ENCODE measurements around the gene EPB41L4B. TPM values are rescaled to one million over a fixed set of nuclear protein-coding genes. Genes with fewer than 3 reads are reported as not detected.
A peak's percentile ranks its signal among the peaks of the same experiment; 100 is the strongest.

EPB41L4B gene
- total and polyA plus RNA-seq, 2 experiments from 2014 or later: 11.0 to 32.2 TPM

DNA sequence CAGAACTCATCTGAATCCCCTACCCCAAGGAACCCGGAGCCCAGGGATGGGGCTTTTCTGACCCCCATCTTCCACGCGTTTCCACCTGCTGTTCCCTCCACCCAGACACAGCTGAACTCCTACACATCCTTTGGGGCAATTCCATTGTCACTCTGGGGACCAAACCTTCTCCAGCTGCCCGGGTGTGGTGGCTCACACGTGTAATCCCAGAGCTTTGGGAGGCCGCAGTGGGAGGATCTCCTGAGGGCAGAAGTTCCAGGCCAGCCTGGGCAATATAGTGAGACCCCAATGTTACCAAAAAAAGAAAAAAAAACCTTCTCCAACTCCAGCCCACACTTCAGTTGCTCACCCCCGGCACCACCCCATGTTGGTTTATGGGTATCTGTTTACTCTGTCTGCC is 8.1 kb downstream of the EPB41L4B start:
- peak overlapping the region; percentile 74 for H3K4me2 ChIP-seq
- Mint-ChIP-seq H3K9me3 (no peaks in the 10 kb centered on the region), H3K4me3 (no peak overlapping the region), H3K27me3 (ENCODE audit: insufficient read depth, low read depth, poor library complexity) (peaks cover 11% of the 10 kb centered on the region), H3K4me1 (peaks cover 77% of the 10 kb centered on the region), H3K36me3 (ENCODE audit: low read depth) (peaks cover 3% of the 10 kb centered on the region), H3K27ac (no peak overlapping the region)
- no peaks in the 10 kb centered on the region for H3K9me2 ChIP-seq (ENCODE audit: insufficient read depth)
- ATAC-seq (no peak), DNase-seq (ENCODE audit: low spot score) (no peak)
- no peak overlapping the region for H3K27ac ChIP-seq (ENCODE audit: low read depth)
- H3F3A ChIP-seq (replicated peaks; ENCODE audit: low read depth): no peaks in the 10 kb centered on the region
- H3K4me3 ChIP-seq: no peak overlapping the region
- H3K36me3 ChIP-seq (ENCODE audit: insufficient read depth): no peaks in the 10 kb centered on the region
- TF ChIP-seq ETS1 (IDR thresholded peaks at IDR 0.05) (no peak), EZH2 (IDR thresholded peaks at IDR 0.05; ENCODE audit: low read depth, unreplicated experiment) (no peak), ZNF331 (CRISPR knock-in tag; IDR thresholded peaks at IDR 0.05; ENCODE audit: low read depth) (no peak), EZH2phosphoT487 (IDR thresholded peaks at IDR 0.05; ENCODE audit: unreplicated experiment) (no peak)
- TF ChIP-seq, protein P1, sequence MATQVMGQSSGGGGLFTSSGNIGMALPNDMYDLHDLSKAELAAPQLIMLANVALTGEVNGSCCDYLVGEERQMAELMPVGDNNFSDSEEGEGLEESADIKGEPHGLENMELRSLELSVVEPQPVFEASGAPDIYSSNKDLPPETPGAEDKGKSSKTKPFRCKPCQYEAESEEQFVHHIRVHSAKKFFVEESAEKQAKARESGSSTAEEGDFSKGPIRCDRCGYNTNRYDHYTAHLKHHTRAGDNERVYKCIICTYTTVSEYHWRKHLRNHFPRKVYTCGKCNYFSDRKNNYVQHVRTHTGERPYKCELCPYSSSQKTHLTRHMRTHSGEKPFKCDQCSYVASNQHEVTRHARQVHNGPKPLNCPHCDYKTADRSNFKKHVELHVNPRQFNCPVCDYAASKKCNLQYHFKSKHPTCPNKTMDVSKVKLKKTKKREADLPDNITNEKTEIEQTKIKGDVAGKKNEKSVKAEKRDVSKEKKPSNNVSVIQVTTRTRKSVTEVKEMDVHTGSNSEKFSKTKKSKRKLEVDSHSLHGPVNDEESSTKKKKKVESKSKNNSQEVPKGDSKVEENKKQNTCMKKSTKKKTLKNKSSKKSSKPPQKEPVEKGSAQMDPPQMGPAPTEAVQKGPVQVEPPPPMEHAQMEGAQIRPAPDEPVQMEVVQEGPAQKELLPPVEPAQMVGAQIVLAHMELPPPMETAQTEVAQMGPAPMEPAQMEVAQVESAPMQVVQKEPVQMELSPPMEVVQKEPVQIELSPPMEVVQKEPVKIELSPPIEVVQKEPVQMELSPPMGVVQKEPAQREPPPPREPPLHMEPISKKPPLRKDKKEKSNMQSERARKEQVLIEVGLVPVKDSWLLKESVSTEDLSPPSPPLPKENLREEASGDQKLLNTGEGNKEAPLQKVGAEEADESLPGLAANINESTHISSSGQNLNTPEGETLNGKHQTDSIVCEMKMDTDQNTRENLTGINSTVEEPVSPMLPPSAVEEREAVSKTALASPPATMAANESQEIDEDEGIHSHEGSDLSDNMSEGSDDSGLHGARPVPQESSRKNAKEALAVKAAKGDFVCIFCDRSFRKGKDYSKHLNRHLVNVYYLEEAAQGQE (IDR thresholded peaks at IDR 0.05; ENCODE audit: unreplicated experiment): no peak
- H3K79me2 ChIP-seq (replicated peaks; ENCODE audit: insufficient read depth): peaks cover 100% of the 10 kb centered on the region
- peaks cover 48% of the 10 kb centered on the region for H4K20me1 ChIP-seq (replicated peaks; ENCODE audit: insufficient read depth)
- H3K4me1 ChIP-seq (ENCODE audit: insufficient read depth): peaks cover 60% of the 10 kb centered on the region
- no peaks in the 10 kb centered on the region for H3K27me3 ChIP-seq (ENCODE audit: insufficient read depth)
- no peak overlapping the region for H2AFZ ChIP-seq

DNA sequence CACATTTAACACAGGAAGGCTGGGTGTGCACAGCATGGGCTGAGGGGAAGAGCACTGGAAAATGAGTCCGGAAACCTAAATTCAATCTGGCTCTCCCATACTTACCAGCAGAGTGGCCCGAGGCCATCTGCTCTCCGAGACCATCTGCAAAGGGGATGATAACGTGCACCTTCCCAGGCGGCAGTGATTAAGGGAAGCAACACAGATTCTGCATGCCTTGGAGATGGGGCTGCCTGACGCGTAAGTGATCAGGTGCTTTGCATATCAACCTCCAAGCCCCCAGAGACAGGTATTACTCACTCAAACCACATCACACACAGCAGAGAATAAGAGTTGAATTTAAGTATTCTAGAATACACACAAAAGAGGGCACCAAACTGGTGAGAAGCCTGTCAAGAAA is 9.1 kb downstream of the EPB41L4B start:
- H3K4me2 ChIP-seq: no peak overlapping the region
- Mint-ChIP-seq H3K4me1 (peaks cover 71% of the 10 kb centered on the region), H3K9me3 (no peaks in the 10 kb centered on the region), H3K27ac (no peak overlapping the region), H3K36me3 (ENCODE audit: low read depth) (peaks cover 3% of the 10 kb centered on the region), H3K4me3 (no peak overlapping the region), H3K27me3 (ENCODE audit: insufficient read depth, low read depth, poor library complexity) (peaks cover 14% of the 10 kb centered on the region)
- H3K9me2 ChIP-seq (ENCODE audit: insufficient read depth): no peaks in the 10 kb centered on the region
- H3K36me3 ChIP-seq (ENCODE audit: insufficient read depth): no peaks in the 10 kb centered on the region
- H3F3A ChIP-seq (replicated peaks; ENCODE audit: low read depth): no peaks in the 10 kb centered on the region
- H3K4me1 ChIP-seq (ENCODE audit: insufficient read depth): peaks cover 49% of the 10 kb centered on the region
- DNase-seq (ENCODE audit: low spot score) (no peak), ATAC-seq (no peak)
- no peak overlapping the region for H2AFZ ChIP-seq
- no peak for TF ChIP-seq CREB1 (CRISPR knock-in tag; IDR thresholded peaks at IDR 0.05; ENCODE audit: low read depth)
- TF ChIP-seq JUNB (IDR thresholded peaks at IDR 0.05; ENCODE audit: unreplicated experiment): no peak
- TF ChIP-seq POLR2AphosphoS5 (IDR thresholded peaks at IDR 0.05; ENCODE audit: low read depth): no peak
- TF ChIP-seq EZH2phosphoT487 (IDR thresholded peaks at IDR 0.05; ENCODE audit: unreplicated experiment): no peak
- TF ChIP-seq NANOG (IDR thresholded peaks at IDR 0.05; ENCODE audit: borderline replicate concordance): no peak
- no peak for TF ChIP-seq ZNF331 (CRISPR knock-in tag; IDR thresholded peaks at IDR 0.05; ENCODE audit: low read depth)
- no peak for TF ChIP-seq ZNF114 (CRISPR knock-in tag; IDR thresholded peaks at IDR 0.05)
- no peak for TF ChIP-seq ETS1 (IDR thresholded peaks at IDR 0.05)
- no peak for TF ChIP-seq EZH2 (IDR thresholded peaks at IDR 0.05; ENCODE audit: low read depth, unreplicated experiment)
- TF ChIP-seq, protein P1 (IDR thresholded peaks at IDR 0.05; ENCODE audit: unreplicated experiment): no peak
- H3K79me2 ChIP-seq (replicated peaks; ENCODE audit: insufficient read depth): peaks cover 100% of the 10 kb centered on the region
- H3K4me3 ChIP-seq: no peak overlapping the region
- peaks cover 50% of the 10 kb centered on the region for H4K20me1 ChIP-seq (replicated peaks; ENCODE audit: insufficient read depth)
- no peak overlapping the region for H3K27ac ChIP-seq (ENCODE audit: low read depth)
- no peaks in the 10 kb centered on the region for H3K27me3 ChIP-seq (ENCODE audit: insufficient read depth)
